Neural cell (in vitro differentiated cells): ENCODE data around the gene OBSL1. TPM values are rescaled to one million over a fixed set of nuclear protein-coding genes. Genes with fewer than 3 reads are reported as not detected.

ENCODE experiments used
- H2AFZ ChIP-seq: fragments of 200-600, 300-800 bp; sonication (generic), shearing (Covaris generic); 2 replicates; pipeline ENCODE4 v1.6.0; 2014; ENCODE audit warnings: low read depth, mild to moderate bottlenecking, antibody characterized with exemption, low read length, moderate library complexity
- H3F3A ChIP-seq: fragments of 200-600 bp; shearing (Covaris generic); 2 replicates; pipeline ENCODE4 v1.6.1; 2016; ENCODE audit warnings: mild to moderate bottlenecking, moderate library complexity, mixed read lengths, antibody characterized with exemption, low read length; ENCODE audit not compliant: insufficient read depth, poor library complexity, severe bottlenecking
- H3K27ac ChIP-seq: fragments of 200-600, 300-800 bp; sonication (generic), shearing (Covaris generic); 2 replicates; pipeline ENCODE4 v1.5.1; 2014; ENCODE audit warnings: mild to moderate bottlenecking, low read length, moderate library complexity
- H3K27me3 ChIP-seq: fragments of 300-800, 200-600 bp; sonication (generic), shearing (Covaris generic); 2 replicates; pipeline ENCODE4 v1.6.0; 2014; ENCODE audit warnings: mild to moderate bottlenecking, low read depth, low read length, moderate library complexity; ENCODE audit not compliant: insufficient read depth
- H3K36me3 ChIP-seq: fragments of 300-800, 200-600 bp; sonication (generic), shearing (Covaris generic); 2 replicates; pipeline ENCODE4 v1.5.1; 2014; ENCODE audit warnings: mild to moderate bottlenecking, antibody characterized with exemption, low read length, moderate library complexity; ENCODE audit not compliant: insufficient read depth
- H3K4me2 ChIP-seq: fragments of 300-800, 200-600 bp; sonication (generic), shearing (Covaris generic); 2 replicates; pipeline ENCODE4 v1.6.0; 2014; ENCODE audit warnings: mild to moderate bottlenecking, low read length
- H3K4me3 ChIP-seq: fragments of 300-800, 200-600 bp; sonication (generic), shearing (Covaris generic); 2 replicates; pipeline ENCODE4 v1.5.1; 2014; ENCODE audit warnings: mild to moderate bottlenecking, low read length, moderate library complexity
- H3K79me2 ChIP-seq: fragments of 200-600 bp; shearing (Covaris generic); replicated peaks from 2 replicates; pipeline ENCODE4 v1.6.0; 2014; ENCODE audit warnings: mild to moderate bottlenecking, low read length, moderate library complexity; ENCODE audit not compliant: insufficient read depth
- H3K9ac ChIP-seq: fragments of 300-800, 200-600 bp; sonication (generic), shearing (Covaris generic); 2 replicates; pipeline ENCODE4 v1.6.1; 2016; ENCODE audit warnings: mild to moderate bottlenecking, low read length, mixed read lengths
- H3K9me2 ChIP-seq: fragments of 200-600 bp; shearing (Covaris generic); 2 replicates; pipeline ENCODE4 v1.6.1; 2016; ENCODE audit warnings: mild to moderate bottlenecking, low read length, mixed read lengths; ENCODE audit not compliant: insufficient read depth
- H3K9me3 ChIP-seq: fragments of 200-600, 300-800 bp; sonication (generic), shearing (Covaris generic); 2 replicates; pipeline ENCODE4 v1.6.1; 2016; ENCODE audit warnings: mild to moderate bottlenecking, mixed run types, low read length, moderate library complexity, mixed read lengths
- H4K20me1 ChIP-seq: fragments of 200-600 bp; shearing (Covaris generic); 2 replicates; pipeline ENCODE4 v1.6.1; 2016; ENCODE audit warnings: mild to moderate bottlenecking, mixed run types; ENCODE audit not compliant: insufficient read depth
- CTCF ChIP-seq: fragments of 450-650 bp; IDR thresholded peaks from 2 replicates; pipeline ENCODE4 v1.5.1; 2014; ENCODE audit warnings: antibody characterized with exemption, mild to moderate bottlenecking, moderate library complexity; ENCODE audit not compliant: poor library complexity, severe bottlenecking
- EP300 ChIP-seq: fragments of 450-650 bp; conservative IDR thresholded peaks from 2 replicates; pipeline ENCODE4 v1.6.1; 2014; ENCODE audit warnings: antibody characterized with exemption, mild to moderate bottlenecking, moderate library complexity; ENCODE audit not compliant: poor library complexity, severe bottlenecking
- EZH2 ChIP-seq: fragments of 200-600, 300-800 bp; shearing (Covaris generic), sonication (generic); IDR thresholded peaks from 2 replicates; pipeline ENCODE4 v1.6.1; 2014; ENCODE audit warnings: antibody characterized with exemption, low read length, borderline replicate concordance, mild to moderate bottlenecking; ENCODE audit not compliant: insufficient read depth, poor library complexity, severe bottlenecking
- MXI1 ChIP-seq: fragments of 450-650 bp; conservative IDR thresholded peaks from 2 replicates; pipeline ENCODE4 v1.6.1; 2014; ENCODE audit warnings: antibody characterized with exemption, mild to moderate bottlenecking; ENCODE audit not compliant: poor library complexity, severe bottlenecking
- POLR2AphosphoS5 ChIP-seq: IDR thresholded peaks from 2 replicates; pipeline ENCODE4 v1.6.1; 2012
- RAD21 ChIP-seq: fragments of 450-650 bp; conservative IDR thresholded peaks from 2 replicates; pipeline ENCODE4 v1.6.1; 2014; ENCODE audit warnings: antibody characterized with exemption, mild to moderate bottlenecking, moderate library complexity
- REST ChIP-seq: IDR thresholded peaks from 2 replicates; pipeline ENCODE4 v1.6.1; 2012; ENCODE audit warnings: borderline replicate concordance
- SMC3 ChIP-seq: fragments of 450-650 bp; conservative IDR thresholded peaks from 2 replicates; pipeline ENCODE4 v1.6.1; 2014; ENCODE audit warnings: antibody characterized with exemption, mild to moderate bottlenecking, moderate library complexity; ENCODE audit not compliant: poor library complexity
- TAF1 ChIP-seq: IDR thresholded peaks from 2 replicates; pipeline ENCODE4 v1.6.1; 2012; ENCODE audit warnings: low read depth
- polyA plus RNA-seq: library from polyadenylated mRNA; depleted of rRNA; stranded (reverse); fragments of >200 nt; gene quantifications from 2 replicates; pipeline ENCODE4 v1.2.3, GENCODE V29; 2014

The OBSL1 gene
- polyA plus RNA-seq, 1 donor from 2014 or later = 59.7 TPM

GRCh38 chr2:219613461-219614070 lies 42.2 kb upstream of the OBSL1 start:
- H3K79me2 ChIP-seq = no peaks in the 10 kb centered on the region
- H3K9me2 ChIP-seq = no peaks in the 10 kb centered on the region
- H3K27me3 ChIP-seq = no peaks in the 10 kb centered on the region
- H3K27ac ChIP-seq = no peak overlapping the region
- H3K4me2 ChIP-seq = no peak overlapping the region
- no peaks in the 10 kb centered on the region for H3K9me3 ChIP-seq
- no peaks in the 10 kb centered on the region for H3F3A ChIP-seq
- H3K4me3 ChIP-seq = no peak overlapping the region
- no peak overlapping the region for H3K9ac ChIP-seq
- no peaks in the 10 kb centered on the region for H4K20me1 ChIP-seq
- no peak for TF ChIP-seq SMC3
- no peak for TF ChIP-seq EZH2
- no peak for TF ChIP-seq REST
- no peak for TF ChIP-seq RAD21
- no peak for TF ChIP-seq POLR2AphosphoS5
- no peak for TF ChIP-seq MXI1
- no peak for TF ChIP-seq CTCF
- no peak for TF ChIP-seq EP300
- TF ChIP-seq TAF1 = no peak
- no peak overlapping the region for H2AFZ ChIP-seq
- H3K36me3 ChIP-seq = no peaks in the 10 kb centered on the region

DNA sequence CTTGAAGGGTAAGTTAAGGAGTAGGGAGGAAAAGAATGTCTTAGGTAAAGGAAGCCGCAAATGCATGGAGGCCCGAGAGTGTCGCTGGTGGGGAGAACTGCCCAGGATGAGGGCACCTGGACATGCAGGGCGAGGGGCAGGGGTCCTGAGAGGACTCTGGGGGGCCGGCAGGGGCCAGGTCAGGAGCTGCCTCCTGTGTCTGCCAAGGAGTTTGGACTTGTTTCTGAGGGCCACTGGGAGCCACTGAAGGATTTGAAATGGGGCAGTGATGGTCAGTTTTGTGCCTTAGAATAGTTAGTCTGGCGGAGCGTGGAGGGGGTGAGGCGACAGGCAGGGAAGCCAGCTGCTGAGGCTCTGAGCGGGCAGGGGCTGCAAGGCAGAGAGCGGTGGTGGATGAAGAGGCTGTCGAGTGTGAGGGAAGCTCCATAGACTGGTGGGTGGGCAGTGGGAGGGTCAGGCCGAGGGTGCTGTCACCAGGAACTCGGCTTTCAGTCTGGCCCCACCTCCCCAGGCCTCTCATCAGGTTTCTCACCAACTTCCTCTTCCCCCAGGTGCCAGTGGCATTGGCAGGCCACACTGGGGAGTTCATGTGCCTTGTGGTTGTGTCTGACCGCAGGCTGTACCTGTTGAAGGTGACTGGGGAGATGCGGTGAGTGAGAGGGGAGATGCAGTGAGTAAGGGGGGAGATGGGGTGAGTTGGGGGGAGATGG lies 41.4 kb upstream of the OBSL1 start:
- no peaks in the 10 kb centered on the region for H3F3A ChIP-seq
- no peak overlapping the region for H3K27ac ChIP-seq
- no peaks in the 10 kb centered on the region for H3K9me2 ChIP-seq
- no peaks in the 10 kb centered on the region for H4K20me1 ChIP-seq
- H3K9ac ChIP-seq = no peak overlapping the region
- TF ChIP-seq RAD21 (no peak), EP300 (no peak), EZH2 (no peak), SMC3 (no peak), TAF1 (no peak), MXI1 (no peak), POLR2AphosphoS5 (no peak), REST (no peak), CTCF (no peak)
- no peak overlapping the region for H3K4me2 ChIP-seq
- no peak overlapping the region for H2AFZ ChIP-seq
- H3K36me3 ChIP-seq = no peaks in the 10 kb centered on the region
- no peak overlapping the region for H3K4me3 ChIP-seq
- H3K79me2 ChIP-seq = no peaks in the 10 kb centered on the region
- H3K27me3 ChIP-seq = no peaks in the 10 kb centered on the region
- H3K9me3 ChIP-seq = no peaks in the 10 kb centered on the region
